HEK293 (cell line): ENCODE data around the gene TBX10.

Experiments
- PBX3 ChIP-seq: sonication (generic); formaldehyde crosslinking; IDR thresholded peaks from 2 replicates; pipeline ENCODE4 v1.8.1; 2022; ENCODE audit warnings: mild to moderate bottlenecking, moderate library complexity, missing genetic modification reagents
- SETDB1 ChIP-seq: IDR thresholded peaks from one replicate; pipeline ENCODE4 v1.6.1; 2017; ENCODE audit warnings: mild to moderate bottlenecking, low read length, moderate library complexity, mixed read lengths; ENCODE audit not compliant: insufficient read length
- ZNF112 ChIP-seq: fragments of 450-650 bp; formaldehyde crosslinking; IDR thresholded peaks from 2 replicates; pipeline ENCODE4 v1.5.0; 2017; ENCODE audit warnings: missing biosample characterization, missing genetic modification characterization
- ZNF174 ChIP-seq: fragments of 450-650 bp; formaldehyde crosslinking; IDR thresholded peaks from 2 replicates; pipeline ENCODE4 v1.5.0; 2017; ENCODE audit warnings: missing biosample characterization, mild to moderate bottlenecking, missing genetic modification characterization
- ZNF211 ChIP-seq: fragments of 450-650 bp; formaldehyde crosslinking; IDR thresholded peaks from 2 replicates; pipeline ENCODE4 v1.5.1; 2016; ENCODE audit warnings: low read depth, missing biosample characterization, missing genetic modification characterization
- ZNF274 ChIP-seq, 2 experiments: fragments of 200-500 bp in 1 of 2; fragments of 450-650 bp in 1 of 2; sonication (Bioruptor generic) in 1 of 2; formaldehyde crosslinking in 1 of 2; IDR thresholded peaks; 2 replicates each; pipeline versions ENCODE4 v1.5.1 to v1.6.1; 2014 to 2016; ENCODE audit warnings: borderline replicate concordance in 1 of 2, inconsistent platforms in 1 of 2, low read length in 1 of 2, missing biosample characterization in 1 of 2, missing genetic modification characterization in 1 of 2
- ZNF292 ChIP-seq: fragments of 450-650 bp; formaldehyde crosslinking; IDR thresholded peaks from 2 replicates; pipeline ENCODE4 v1.5.1; 2016; ENCODE audit warnings: low read depth, missing biosample characterization, missing genetic modification characterization, borderline replicate concordance
- ZNF350 ChIP-seq: fragments of 450-650 bp; formaldehyde crosslinking; IDR thresholded peaks from 2 replicates; pipeline ENCODE4 v1.5.0; 2017; ENCODE audit warnings: missing biosample characterization, mild to moderate bottlenecking, missing genetic modification characterization
- ZNF449 ChIP-seq: fragments of 450-650 bp; formaldehyde crosslinking; IDR thresholded peaks from 2 replicates; pipeline ENCODE4 v1.5.1; 2017; ENCODE audit warnings: missing biosample characterization, mild to moderate bottlenecking, missing genetic modification characterization, moderate library complexity
- ZNF558 ChIP-seq: fragments of 450-650 bp; formaldehyde crosslinking; IDR thresholded peaks from 2 replicates; pipeline ENCODE4 v1.5.1; 2016; ENCODE audit warnings: missing biosample characterization, missing genetic modification characterization
- ZNF747 ChIP-seq: fragments of 450-650 bp; formaldehyde crosslinking; IDR thresholded peaks from 2 replicates; pipeline ENCODE4 v1.5.1; 2016; ENCODE audit warnings: missing biosample characterization, missing genetic modification characterization
- ZNF792 ChIP-seq: fragments of 450-650 bp; formaldehyde crosslinking; IDR thresholded peaks from 2 replicates; pipeline ENCODE4 v1.5.1; 2016; ENCODE audit warnings: missing biosample characterization, missing genetic modification characterization
- TF ChIP-seq, protein P1 (sequence below): fragments of 450-650 bp; formaldehyde crosslinking; IDR thresholded peaks from 2 replicates; pipeline ENCODE4 v1.5.1; 2016; ENCODE audit warnings: missing biosample characterization, missing genetic modification characterization
- TF ChIP-seq, protein P2 (sequence below): fragments of 450-650 bp; formaldehyde crosslinking; IDR thresholded peaks from 2 replicates; pipeline ENCODE4 v1.5.1; 2016; ENCODE audit warnings: missing biosample characterization, missing genetic modification characterization

DNA sequence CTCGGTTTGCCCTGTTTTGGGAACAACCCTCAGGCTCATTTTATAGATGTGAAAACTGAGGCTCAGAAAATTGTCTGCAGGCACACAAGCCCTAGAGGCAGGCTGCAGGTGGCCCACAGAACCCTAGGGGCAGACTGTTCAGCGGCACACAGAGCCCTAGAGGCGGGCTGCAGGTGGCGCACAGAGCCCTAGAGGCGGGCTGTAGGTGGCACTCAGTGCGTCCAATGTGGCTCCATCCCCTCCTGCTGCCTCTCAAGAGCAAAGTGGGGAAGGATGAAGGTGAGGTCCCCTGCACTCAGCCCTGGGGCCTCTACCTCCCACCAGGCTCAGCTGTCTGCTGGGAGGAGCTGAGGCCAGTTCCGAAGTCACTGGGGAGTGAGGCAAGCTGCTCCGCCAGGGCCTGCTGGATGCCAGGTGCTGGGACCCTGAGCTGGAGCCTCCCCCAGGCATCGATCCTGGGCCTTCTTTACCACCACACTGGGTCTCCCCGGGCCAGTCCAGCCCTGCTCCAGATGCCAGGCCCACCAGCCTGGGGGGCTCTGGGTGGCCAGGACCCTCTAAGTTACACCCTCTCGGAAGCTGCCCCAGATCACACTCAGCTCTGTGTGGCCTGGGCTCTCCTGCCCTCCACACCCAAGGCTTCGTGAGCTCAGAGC, 8.7 kb upstream of the TBX10 start:
- no peak for TF ChIP-seq ZNF350 (tag by site-specific recombination)
- no peak for TF ChIP-seq ZNF747 (tag by site-specific recombination)
- TF ChIP-seq ZNF292 (tag by site-specific recombination), result no peak
- TF ChIP-seq, protein P1, sequence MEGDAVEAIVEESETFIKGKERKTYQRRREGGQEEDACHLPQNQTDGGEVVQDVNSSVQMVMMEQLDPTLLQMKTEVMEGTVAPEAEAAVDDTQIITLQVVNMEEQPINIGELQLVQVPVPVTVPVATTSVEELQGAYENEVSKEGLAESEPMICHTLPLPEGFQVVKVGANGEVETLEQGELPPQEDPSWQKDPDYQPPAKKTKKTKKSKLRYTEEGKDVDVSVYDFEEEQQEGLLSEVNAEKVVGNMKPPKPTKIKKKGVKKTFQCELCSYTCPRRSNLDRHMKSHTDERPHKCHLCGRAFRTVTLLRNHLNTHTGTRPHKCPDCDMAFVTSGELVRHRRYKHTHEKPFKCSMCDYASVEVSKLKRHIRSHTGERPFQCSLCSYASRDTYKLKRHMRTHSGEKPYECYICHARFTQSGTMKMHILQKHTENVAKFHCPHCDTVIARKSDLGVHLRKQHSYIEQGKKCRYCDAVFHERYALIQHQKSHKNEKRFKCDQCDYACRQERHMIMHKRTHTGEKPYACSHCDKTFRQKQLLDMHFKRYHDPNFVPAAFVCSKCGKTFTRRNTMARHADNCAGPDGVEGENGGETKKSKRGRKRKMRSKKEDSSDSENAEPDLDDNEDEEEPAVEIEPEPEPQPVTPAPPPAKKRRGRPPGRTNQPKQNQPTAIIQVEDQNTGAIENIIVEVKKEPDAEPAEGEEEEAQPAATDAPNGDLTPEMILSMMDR (tag by site-specific recombination), result no peak
- no peak for TF ChIP-seq SETDB1
- no peak for TF ChIP-seq ZNF174 (tag by site-specific recombination)
- no peak for TF ChIP-seq ZNF274 (IDR thresholded peaks at IDR 0.05; ENCODE audit: low read length)
- TF ChIP-seq ZNF274 (tag by site-specific recombination; IDR thresholded peaks at IDR 0.05; ENCODE audit: borderline replicate concordance), result no peak
- TF ChIP-seq ZNF211 (tag by site-specific recombination), result no peak
- TF ChIP-seq, protein P2, sequence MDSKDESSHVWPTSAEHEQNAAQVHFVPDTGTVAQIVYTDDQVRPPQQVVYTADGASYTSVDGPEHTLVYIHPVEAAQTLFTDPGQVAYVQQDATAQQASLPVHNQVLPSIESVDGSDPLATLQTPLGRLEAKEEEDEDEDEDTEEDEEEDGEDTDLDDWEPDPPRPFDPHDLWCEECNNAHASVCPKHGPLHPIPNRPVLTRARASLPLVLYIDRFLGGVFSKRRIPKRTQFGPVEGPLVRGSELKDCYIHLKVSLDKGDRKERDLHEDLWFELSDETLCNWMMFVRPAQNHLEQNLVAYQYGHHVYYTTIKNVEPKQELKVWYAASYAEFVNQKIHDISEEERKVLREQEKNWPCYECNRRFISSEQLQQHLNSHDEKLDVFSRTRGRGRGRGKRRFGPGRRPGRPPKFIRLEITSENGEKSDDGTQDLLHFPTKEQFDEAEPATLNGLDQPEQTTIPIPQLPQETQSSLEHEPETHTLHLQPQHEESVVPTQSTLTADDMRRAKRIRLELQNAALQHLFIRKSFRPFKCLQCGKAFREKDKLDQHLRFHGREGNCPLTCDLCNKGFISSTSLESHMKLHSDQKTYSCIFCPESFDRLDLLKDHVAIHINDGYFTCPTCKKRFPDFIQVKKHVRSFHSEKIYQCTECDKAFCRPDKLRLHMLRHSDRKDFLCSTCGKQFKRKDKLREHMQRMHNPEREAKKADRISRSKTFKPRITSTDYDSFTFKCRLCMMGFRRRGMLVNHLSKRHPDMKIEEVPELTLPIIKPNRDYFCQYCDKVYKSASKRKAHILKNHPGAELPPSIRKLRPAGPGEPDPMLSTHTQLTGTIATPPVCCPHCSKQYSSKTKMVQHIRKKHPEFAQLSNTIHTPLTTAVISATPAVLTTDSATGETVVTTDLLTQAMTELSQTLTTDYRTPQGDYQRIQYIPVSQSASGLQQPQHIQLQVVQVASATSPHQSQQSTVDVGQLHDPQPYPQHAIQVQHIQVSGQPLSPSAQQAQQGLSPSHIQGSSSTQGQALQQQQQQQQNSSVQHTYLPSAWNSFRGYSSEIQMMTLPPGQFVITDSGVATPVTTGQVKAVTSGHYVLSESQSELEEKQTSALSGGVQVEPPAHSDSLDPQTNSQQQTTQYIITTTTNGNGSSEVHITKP (tag by site-specific recombination), result no peak
- TF ChIP-seq ZNF792 (tag by site-specific recombination), result no peak
- TF ChIP-seq ZNF558, result no peak
- TF ChIP-seq ZNF112 (tag by site-specific recombination), result no peak
- no peak for TF ChIP-seq ZNF449 (tag by site-specific recombination)
- no peak for TF ChIP-seq PBX3
